ENCODE data around the gene EPS15. TPM values are rescaled to one million over a fixed set of nuclear protein-coding genes. Genes with fewer than 3 reads are reported as not detected.

The EPS15 gene
- total RNA-seq, 2 experiments from 2014 or later: 75.7 to 77.1 TPM

Other genes with a start within 250 kb of the EPS15 start
- not detected for gene TTC39A, start 188.7 kb downstream of the EPS15 start, total RNA-seq
- gene OSBPL9, start 97.8 kb upstream of the EPS15 start, total RNA-seq: 10 to 100 TPM; 50.8 to 51.1 TPM